Fibroblast of mammary gland (primary cell): ENCODE results near the gene GLT1D1.

ENCODE experiments used
- DNase-seq: peaks from one replicate; pipeline ENCODE4 v3.0.0-alpha.2; 2010; ENCODE audit warnings: low read depth
- H3K4me3 ChIP-seq: 2 replicates; pipeline ENCODE4 v1.5.1; 2011; ENCODE audit warnings: low read depth, mild to moderate bottlenecking, low read length, moderate library complexity; ENCODE audit not compliant: control insufficient read depth
- TF ChIP-seq, protein P1 (sequence below): conservative IDR thresholded peaks from 2 replicates; pipeline ENCODE4 v1.5.1; 2011; ENCODE audit warnings: low read depth, low read length, inconsistent platforms; ENCODE audit not compliant: control insufficient read depth, insufficient read depth

GLT1D1 gene

GRCh38 chr12:128951448-128951847, 98.2 kb downstream of the GLT1D1 start:
- DNase-seq: no peak
- H3K4me3 ChIP-seq: no peak overlapping the region
- TF ChIP-seq, protein P1, sequence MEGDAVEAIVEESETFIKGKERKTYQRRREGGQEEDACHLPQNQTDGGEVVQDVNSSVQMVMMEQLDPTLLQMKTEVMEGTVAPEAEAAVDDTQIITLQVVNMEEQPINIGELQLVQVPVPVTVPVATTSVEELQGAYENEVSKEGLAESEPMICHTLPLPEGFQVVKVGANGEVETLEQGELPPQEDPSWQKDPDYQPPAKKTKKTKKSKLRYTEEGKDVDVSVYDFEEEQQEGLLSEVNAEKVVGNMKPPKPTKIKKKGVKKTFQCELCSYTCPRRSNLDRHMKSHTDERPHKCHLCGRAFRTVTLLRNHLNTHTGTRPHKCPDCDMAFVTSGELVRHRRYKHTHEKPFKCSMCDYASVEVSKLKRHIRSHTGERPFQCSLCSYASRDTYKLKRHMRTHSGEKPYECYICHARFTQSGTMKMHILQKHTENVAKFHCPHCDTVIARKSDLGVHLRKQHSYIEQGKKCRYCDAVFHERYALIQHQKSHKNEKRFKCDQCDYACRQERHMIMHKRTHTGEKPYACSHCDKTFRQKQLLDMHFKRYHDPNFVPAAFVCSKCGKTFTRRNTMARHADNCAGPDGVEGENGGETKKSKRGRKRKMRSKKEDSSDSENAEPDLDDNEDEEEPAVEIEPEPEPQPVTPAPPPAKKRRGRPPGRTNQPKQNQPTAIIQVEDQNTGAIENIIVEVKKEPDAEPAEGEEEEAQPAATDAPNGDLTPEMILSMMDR: no peak

DNA sequence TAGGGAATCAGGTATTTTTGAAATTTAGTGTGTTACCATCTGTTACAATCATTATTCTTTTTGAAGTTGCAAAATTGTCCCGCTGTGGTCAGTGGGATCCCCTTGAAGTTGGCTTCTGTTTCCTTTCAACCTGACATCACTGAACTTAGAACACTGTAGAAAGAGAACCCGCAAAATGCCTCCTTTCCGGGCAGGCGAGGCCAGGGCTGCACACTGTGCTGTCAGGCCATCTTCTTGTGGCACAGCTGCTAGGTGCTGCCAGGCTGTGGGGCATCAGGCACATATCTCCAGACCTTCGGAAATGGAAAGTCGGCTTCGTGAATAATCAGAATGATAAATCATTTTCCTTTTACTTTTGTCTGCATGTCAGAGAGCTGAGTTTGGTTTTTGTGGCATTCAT, 103.5 kb downstream of the GLT1D1 start:
- DNase-seq: no peak
- TF ChIP-seq, protein P1: no peak

DNA sequence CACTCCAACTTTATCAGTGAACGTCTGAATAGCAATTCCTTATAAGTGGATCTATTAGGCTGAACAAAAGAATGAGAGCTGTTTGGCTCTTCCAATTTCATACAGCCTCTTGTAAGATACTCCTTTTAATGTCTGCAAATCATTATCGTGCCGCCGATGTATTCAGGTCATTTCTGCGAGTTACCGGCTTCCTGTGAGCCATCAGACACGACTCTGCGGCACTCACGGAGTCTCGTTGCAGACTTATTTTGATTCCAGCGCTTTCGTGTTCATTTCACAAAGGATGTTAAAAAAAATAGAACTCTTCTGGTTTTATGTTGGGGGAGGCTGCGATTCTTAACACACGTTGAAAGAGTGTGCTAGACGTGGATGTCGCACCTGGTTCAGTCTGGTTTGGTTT, 106.6 kb downstream of the GLT1D1 start:
- no peak for DNase-seq

More for the DNA sequence above, 103.5 kb downstream of the GLT1D1 start:
- H3K4me3 ChIP-seq: no peak overlapping the region

GRCh38 chr12:128961308-128961902, 108.1 kb downstream of the GLT1D1 start:
- H3K4me3 ChIP-seq: no peak overlapping the region
- TF ChIP-seq, protein P1: no peak
- DNase-seq: no peak

More for the DNA sequence above, 106.6 kb downstream of the GLT1D1 start:
- TF ChIP-seq, protein P1: no peak
- H3K4me3 ChIP-seq: no peak overlapping the region

DNA sequence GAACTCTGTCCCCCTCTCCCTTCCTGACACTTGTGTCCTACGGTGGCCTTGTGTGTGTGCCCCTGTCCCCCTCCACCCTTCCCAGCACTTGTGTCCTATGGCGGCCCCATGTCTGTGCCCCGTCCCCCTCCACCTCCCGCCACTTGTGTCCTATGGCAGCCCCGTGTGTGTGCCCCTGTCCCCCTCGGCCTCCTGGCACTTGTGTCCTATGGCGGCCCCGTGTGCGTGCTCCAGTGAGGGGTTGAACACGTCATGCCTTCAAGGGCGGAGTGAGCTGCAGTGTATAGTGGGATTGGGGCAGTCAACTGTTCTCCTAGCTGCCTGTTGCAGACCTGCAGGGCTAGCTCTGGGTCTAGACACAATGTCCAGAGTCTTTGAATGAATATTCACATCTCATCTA, 108.7 kb downstream of the GLT1D1 start:
- no peak overlapping the region for H3K4me3 ChIP-seq
- TF ChIP-seq, protein P1: no peak
- DNase-seq: no peak

DNA sequence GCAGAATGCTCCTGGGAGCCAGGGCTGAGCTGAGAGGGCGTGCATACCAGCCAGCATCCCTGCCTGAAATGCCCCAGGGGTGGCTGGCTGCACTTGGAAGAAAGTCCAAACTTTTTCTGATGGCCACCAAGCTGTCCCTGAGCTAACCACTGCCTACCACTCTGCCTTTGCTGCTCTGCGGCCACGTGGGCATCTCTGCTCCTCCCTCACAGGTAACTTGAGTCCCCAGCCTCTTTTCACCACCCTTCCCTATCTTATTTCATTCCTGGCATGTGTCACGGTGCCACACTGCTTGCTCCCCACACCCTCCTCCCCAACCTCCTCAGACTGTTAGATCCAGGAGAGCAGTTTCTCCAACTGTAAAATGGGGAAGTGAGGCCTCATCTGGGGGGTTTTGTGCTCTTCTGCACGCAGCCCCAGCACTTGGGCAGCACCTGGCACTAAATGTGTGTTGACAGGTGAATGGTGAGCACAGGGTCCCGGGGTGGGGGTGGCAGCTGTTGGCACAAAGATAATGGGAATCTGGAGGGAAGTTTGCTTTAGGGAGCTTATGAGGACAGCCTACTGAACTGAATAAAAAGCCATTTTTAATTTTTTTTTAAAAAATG, 113.0 kb downstream of the GLT1D1 start:
- no peak for DNase-seq
- TF ChIP-seq, protein P1: no peak
- no peak overlapping the region for H3K4me3 ChIP-seq
